Measurements from ENCODE around the gene AP3B1.
"Not testable (repeated sequence)": the region's sequence is repeated elsewhere in the genome, so short reads cannot be mapped to it uniquely, and the experiment has no call there.

Gene AP3B1

DNA sequence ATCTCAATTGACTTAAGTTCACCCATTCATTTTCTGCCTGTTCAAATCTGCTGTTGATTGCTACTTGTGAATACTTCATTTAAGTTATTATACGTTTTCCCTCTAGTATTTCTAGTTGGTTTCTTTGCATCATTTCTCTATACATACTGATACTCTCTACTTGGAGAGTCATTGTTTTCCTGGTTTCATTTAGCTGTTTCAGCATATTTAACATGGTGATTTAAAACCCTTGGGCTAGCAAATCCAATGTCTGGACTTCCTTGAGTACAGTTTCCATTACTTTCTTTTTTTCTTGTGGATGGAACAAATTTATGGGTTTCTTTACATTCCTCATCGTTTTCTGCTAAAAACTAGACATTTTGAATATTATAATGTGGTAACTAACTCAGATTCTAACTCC, 90.7 kb downstream of the AP3B1 start:
- DNase-seq = no peak
- in situ Hi-C loops (cut with HindIII; ENCODE audit: low pct_ligation_motif_present, low pct_unique_long_range_greater_than_20kb, low sequenced_read_pairs) = no loop called here

DNA sequence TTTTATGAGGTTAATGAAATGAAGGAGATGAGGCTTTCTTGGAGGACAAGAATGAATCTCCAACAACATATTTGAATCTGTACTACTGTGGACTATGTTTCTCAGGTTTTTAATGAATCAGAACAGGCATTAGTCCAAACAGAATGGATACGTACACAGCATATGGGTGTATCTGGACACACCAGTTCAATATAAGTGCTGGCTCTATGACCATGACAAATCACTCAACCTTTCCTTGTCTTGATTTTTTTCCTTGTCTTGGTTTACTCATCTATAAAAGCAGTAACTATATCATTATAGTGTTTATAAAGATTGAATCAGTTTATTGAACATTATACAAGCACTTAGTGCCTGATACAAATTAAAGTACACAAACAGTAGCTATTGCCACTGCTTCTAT, 104.1 kb downstream of the AP3B1 start:
- no peak for DNase-seq
- in situ Hi-C loops (cut with HindIII; ENCODE audit: low pct_ligation_motif_present, low pct_unique_long_range_greater_than_20kb, low sequenced_read_pairs) = no loop called here

DNA sequence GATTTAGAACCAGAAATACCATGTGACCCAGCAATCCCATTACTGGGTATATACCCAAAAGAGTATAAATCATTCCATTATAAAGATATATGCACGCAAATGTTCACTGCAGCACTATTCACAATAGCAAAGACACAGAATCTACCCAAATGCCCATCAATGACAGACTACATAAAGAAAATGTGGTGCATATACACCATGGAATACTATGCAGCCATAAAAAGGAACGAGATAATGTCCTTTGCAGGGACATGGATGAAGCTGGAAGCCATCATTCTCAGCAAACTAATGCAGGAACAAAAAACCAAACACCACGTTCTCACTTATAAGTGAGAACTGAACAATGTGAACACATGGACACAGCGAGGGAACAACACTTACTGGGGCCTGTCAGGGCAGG, 105.8 kb downstream of the AP3B1 start:
- in situ Hi-C loops (cut with HindIII; ENCODE audit: low pct_ligation_motif_present, low pct_unique_long_range_greater_than_20kb, low sequenced_read_pairs); DNase-seq: not testable (repeated sequence)

DNA sequence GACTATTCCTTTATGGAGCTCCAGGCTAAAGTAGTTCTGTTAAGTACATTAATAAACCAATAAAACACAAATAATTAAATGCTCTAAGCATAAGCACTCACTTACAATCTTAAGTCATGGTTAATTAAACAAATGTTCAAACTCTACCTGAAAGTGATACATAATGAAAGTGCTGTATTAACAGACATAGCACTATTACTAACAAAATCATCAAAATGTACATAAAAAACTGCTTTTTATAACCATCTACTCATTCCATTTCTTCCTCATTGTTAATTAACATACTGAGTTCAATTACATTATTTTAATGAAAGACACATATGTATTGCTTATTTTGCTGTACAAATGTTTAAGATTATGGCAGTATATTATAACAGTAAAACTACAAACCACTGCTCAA, 107.3 kb downstream of the AP3B1 start:
- DNase-seq = no peak
- in situ Hi-C loops (cut with HindIII; ENCODE audit: low pct_ligation_motif_present, low pct_unique_long_range_greater_than_20kb, low sequenced_read_pairs) = no loop called here

DNA sequence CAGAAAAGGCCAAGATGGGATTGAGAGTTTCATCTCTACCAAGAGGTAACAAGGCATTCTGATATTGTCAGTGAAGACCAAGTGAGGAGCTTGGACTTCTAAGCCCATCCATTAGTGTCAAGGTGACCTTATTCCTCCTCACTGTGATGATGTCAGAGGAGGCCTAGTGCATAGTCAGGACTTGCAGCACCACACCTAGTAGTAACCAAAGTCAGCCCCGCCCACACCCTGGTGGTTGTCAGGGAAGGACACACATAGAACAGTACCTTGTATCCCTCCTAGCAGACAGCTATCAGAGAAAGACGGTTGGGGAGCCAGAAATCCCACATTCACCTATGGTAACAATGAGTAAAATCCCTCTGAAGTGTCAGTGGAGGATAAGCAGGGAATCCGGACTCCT, 111.7 kb downstream of the AP3B1 start:
- no peak for DNase-seq
- in situ Hi-C loops (cut with HindIII; ENCODE audit: low pct_ligation_motif_present, low pct_unique_long_range_greater_than_20kb, low sequenced_read_pairs) = no loop called here

DNA sequence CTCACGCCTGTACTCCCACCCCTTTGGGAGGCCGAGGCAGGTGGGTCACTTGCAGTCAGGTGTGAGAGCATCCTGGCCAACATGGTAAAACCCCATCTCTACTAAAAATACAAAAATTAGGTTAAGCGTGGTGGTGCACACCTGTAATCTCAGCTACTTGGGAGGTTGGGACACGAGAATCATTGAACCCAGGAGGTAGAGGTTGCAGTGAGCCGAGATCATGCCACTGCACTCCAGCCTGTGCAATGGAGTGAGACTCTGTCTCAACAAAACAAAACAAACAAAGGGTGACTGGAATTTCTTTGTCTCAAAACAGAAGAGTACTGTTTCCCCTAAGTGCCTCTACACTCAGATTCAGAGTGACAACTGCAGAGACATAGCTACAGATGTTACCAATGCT, 116.1 kb downstream of the AP3B1 start:
- no peak for DNase-seq
- in situ Hi-C loops (cut with HindIII; ENCODE audit: low pct_ligation_motif_present, low pct_unique_long_range_greater_than_20kb, low sequenced_read_pairs) = no loop called here

DNA sequence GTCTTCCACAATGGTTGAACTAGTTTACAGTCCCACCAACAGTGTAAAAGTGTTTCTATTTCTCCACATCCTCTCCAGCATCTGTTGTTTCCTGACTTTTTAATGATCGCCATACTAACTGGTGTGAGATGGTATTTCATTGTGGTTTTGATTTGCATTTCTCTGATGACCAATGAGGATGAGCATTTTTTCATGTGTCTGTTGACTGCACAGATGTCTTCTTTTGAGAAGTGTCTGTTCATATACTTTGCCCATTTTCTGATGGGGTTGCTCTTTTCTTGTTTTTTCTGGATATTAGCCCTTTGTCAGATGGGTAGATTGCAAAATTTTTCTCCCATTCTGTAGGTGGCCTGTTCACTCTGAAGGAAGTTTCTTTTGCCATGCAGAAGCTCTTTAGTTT, 124.2 kb downstream of the AP3B1 start:
- DNase-seq; in situ Hi-C loops (cut with HindIII; ENCODE audit: low pct_ligation_motif_present, low pct_unique_long_range_greater_than_20kb, low sequenced_read_pairs): not testable (repeated sequence)

DNA sequence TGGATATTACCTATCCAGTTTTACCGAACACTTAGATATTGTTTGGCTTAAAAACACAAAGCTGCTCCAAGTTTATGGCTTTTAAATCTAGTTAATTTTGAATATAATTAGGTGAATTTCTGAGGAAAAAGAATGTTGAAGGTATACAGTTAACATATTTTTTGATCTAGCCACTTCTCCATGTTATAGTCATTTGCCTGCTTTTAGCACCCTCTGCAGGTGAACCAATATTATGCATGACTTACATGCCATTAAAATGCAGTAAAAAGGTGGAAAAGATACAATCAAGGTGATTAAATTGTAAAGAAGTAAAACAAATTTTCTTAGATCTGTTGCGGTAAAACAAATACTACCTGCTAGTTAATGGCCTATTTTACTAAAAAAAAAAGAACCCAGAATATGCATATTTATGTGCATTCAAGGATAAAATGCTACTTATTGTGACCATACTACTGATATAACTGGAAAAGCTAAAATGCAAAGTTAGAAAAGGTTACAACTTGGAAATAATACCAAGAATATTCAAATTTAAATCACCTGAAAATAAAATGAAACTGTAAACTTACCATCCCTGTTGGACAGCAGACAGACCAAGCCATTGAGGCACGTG, 132.1 kb downstream of the AP3B1 start:
- in situ Hi-C loops (cut with HindIII; ENCODE audit: low pct_ligation_motif_present, low pct_unique_long_range_greater_than_20kb, low sequenced_read_pairs) = no loop called here
- peak; percentile 45 for DNase-seq

DNA sequence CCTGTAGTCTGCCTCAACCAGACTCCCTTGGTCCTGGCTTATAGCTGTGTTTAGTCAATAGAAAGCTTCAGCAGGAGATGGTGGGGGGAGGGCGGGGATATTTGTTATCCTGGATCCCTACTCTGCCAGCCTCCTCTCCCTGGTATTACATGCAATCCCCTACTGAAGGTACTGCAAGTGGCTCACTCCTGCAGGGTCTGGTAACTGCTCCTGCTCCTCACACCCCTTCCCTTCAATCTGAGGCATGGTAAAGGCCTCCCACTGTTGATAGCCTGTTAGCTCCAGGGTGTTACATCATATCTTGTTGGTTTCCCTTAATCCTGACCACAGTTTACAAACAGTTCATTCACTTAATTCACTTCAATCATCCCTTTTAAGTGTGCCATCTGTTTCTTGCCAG, 137.5 kb downstream of the AP3B1 start:
- in situ Hi-C loops (cut with HindIII; ENCODE audit: low pct_ligation_motif_present, low pct_unique_long_range_greater_than_20kb, low sequenced_read_pairs) = no loop called here
- no peak for DNase-seq

DNA sequence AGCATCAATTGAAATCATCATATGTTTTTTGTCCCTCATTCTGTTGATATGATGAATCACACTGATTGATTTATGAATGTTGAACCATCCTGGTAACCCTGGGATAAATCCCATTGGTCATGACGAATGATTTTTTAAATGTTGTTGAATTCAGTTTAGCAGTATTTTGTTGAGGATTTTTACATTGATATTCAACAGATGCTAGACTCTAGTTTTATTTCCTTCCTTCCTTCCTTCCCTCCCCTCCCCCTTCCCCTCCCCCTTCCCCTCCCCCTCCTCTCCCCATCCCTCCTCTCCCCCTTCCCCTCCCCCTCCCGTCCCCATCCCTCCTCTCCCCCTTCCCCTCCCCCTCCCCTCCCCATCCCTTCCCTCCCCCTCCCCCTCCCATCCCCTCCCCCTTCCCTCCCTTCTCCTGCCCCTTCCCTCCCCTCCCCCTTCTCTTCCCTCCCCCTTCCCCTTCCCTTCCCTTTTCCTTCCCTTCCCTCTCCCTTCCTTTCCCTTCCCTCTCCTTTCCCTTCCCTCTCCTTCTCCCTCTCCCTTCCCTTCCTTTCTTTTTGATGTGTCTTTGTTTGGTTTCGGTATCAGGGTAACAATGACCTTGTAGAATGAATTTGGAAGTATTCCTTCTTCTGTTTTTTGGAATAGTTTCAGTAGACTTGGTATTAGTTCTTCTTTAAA, 142.8 kb downstream of the AP3B1 start:
- in situ Hi-C loops (cut with HindIII; ENCODE audit: low pct_ligation_motif_present, low pct_unique_long_range_greater_than_20kb, low sequenced_read_pairs) = no loop called here
- no peak for DNase-seq

DNA sequence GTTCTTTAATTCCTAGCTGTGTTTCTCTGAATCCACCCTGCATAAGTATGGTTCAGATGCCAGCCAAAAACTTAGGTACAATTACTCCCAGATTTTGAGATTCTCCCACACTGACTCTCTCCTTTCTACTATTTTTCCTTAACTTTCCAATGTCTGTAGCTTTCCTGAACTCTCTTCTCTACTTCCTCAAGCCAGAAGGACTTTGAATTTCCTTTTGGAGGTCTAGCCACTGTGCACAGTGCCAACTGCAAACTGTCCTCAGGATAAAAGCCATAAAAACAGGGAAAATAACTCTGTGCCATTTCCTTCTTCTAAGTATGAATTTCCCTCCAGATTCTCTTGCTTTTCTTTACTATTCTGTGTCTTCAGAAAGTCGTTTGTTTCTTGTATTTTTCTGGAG, 157.2 kb downstream of the AP3B1 start:
- no peak for DNase-seq
- in situ Hi-C loops (cut with HindIII; ENCODE audit: low pct_ligation_motif_present, low pct_unique_long_range_greater_than_20kb, low sequenced_read_pairs) = no loop called here

DNA sequence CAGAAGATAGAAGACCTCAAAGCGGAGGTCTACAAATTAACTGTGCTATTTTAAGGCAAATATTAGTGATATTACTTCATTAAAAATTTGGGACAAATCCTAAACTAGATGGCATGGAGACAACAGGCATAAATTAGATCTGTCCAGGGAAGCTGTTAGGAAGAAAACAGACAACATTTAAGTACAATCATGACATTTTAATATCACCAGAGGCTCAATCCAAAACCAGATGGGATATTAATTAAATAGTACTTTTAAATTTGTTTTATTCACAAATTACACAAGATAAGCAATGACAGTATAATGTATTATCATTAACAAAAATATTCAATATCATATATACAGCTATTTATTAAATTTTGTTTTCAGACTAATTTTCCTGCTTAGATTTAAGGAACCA, 161.1 kb downstream of the AP3B1 start:
- DNase-seq = no peak
- in situ Hi-C loops (cut with HindIII; ENCODE audit: low pct_ligation_motif_present, low pct_unique_long_range_greater_than_20kb, low sequenced_read_pairs) = no loop called here

DNA sequence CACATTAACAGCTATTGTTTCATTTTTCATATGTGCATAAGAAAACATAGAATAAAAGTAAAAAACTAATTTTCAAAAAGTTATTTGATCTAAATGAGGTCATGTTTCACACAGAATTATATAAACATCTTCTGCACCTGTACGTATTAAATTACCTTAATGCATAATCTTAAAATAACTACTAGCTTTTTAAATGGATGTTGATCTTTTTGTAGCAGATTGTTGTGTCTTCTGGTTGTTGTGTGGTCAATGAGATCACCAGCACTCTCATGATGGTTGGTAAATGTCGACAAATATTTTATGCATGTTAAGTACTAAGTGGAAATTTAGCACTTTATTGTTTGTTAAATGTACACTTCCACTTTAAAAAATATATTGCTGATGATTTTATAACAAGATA, 162.0 kb downstream of the AP3B1 start:
- DNase-seq = no peak
- in situ Hi-C loops (cut with HindIII; ENCODE audit: low pct_ligation_motif_present, low pct_unique_long_range_greater_than_20kb, low sequenced_read_pairs) = no loop called here

DNA sequence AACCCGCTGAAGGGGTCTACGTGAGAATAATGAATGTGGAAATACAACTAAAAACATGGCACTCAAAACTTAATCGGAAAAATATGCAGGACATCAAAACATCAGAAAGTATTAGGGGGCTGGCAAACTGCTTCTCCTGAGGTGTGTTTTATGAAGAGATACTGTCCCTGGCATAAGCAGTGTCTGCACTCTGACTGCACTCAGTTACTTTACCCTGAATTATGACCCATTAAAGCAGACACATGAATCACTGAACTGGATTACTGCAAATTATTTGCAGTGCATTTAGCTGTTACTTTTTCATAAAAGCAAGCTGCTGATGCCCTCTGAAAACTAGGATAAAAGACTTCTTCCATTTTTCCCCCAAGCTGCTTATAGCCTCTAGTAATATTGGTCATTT, 164.9 kb downstream of the AP3B1 start:
- in situ Hi-C loops (cut with HindIII; ENCODE audit: low pct_ligation_motif_present, low pct_unique_long_range_greater_than_20kb, low sequenced_read_pairs) = no loop called here
- DNase-seq = no peak

DNA sequence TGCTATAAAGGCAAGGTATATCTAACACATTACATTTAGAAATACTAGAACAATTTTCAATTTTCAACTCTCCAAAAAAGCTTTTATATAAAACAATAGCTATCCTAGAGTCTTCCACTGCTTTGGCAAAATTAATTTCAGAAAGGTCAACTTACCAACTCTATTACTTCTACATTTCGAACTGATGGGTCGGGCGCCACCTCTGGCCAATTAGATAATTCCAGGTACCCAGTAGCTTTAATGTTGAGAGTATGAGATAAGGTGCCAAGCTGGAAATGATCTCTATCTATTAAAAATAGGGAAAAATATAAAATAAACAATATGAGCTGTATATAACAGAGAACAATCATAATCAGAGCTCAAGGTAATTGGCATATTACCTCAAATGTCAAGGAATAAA, 166.6 kb downstream of the AP3B1 start:
- in situ Hi-C loops (cut with HindIII; ENCODE audit: low pct_ligation_motif_present, low pct_unique_long_range_greater_than_20kb, low sequenced_read_pairs) = no loop called here
- DNase-seq = no peak

DNA sequence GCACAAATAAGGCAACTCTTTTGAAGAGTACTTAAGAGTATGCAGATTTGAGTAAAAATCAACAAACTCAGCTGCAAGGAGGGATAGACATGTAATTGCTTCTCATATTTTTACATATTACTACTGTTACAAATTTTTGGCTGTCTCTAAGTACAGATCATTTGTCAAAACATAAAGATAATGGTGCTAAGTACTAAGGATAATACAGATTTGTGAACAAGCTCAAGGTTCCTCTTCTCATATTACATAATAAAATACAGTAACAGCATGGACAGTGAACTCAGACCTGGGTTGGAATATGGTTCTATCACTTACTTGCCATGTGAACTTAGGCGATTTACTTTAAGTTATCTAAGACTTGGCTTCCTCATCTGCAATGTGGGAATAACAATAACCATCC, 168.0 kb downstream of the AP3B1 start:
- in situ Hi-C loops (cut with HindIII; ENCODE audit: low pct_ligation_motif_present, low pct_unique_long_range_greater_than_20kb, low sequenced_read_pairs) = no loop called here
- no peak for DNase-seq

DNA sequence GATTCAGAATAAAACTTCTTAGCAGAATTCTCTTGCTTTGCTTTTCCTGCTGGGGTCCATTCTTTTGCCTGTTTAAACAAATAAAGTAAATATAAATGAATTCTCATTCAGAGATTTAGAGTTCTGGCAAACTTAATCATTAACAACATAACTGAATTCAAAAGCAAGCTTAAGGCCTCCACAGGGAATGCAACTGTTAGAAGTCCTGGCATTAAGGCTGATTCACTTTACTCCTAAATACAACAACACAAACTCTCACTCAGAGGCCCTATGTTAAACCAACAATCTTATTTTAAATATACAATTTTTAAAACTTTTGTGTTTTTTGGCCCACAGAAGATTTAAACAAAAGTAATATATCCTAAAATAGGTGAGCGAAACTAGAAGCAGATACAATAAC, 178.3 kb downstream of the AP3B1 start:
- in situ Hi-C loops (cut with HindIII; ENCODE audit: low pct_ligation_motif_present, low pct_unique_long_range_greater_than_20kb, low sequenced_read_pairs) = no loop called here
- DNase-seq = no peak

DNA sequence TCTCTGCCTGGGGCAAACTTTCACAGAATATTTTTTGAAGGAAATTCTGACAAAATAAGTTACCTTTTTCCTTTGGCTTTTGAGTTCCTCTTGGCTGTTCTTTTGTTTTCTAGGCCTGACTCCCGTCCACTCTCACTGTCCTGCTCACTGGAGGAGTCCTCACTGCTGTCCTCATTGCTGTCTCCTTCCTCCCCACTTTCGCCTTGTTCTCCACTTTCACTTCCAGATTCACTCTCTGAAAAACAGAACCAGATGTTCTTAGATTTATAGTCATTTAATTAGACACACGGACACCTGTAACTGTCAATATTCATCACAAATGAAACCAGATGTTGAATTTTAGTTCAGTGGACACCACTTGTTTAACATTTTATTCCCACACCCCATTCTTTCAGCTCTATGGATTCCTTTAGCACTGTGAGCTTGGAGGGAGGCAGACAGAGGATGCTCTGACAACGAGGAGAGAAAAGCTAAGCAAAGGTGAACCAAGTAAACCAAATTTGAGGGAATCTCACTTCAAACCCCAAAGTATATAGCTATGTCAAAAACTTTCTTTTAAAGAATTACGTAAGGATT, 180.7 kb downstream of the AP3B1 start:
- DNase-seq = no peak
- in situ Hi-C loops (cut with HindIII; ENCODE audit: low pct_ligation_motif_present, low pct_unique_long_range_greater_than_20kb, low sequenced_read_pairs) = no loop called here

DNA sequence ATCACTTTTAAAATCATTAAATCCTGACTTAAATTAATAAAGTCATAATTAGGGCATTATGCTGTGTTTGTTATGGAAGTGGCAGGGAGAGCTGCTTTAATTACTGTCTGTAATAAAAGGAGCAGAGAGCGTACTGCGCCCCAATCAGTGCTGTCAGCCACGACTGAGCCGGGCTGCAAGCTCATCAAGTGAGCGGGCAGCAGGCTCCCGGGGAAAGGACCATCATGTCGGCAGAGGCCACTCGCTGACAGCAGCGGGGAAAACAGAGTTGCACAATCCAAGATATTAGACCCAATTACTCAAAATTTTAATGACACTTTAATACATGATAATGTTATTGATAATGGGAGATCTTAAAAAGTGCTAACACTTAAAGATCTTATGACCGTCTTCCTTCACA, 181.6 kb downstream of the AP3B1 start:
- DNase-seq = no peak
- in situ Hi-C loops (cut with HindIII; ENCODE audit: low pct_ligation_motif_present, low pct_unique_long_range_greater_than_20kb, low sequenced_read_pairs) = no loop called here

DNA sequence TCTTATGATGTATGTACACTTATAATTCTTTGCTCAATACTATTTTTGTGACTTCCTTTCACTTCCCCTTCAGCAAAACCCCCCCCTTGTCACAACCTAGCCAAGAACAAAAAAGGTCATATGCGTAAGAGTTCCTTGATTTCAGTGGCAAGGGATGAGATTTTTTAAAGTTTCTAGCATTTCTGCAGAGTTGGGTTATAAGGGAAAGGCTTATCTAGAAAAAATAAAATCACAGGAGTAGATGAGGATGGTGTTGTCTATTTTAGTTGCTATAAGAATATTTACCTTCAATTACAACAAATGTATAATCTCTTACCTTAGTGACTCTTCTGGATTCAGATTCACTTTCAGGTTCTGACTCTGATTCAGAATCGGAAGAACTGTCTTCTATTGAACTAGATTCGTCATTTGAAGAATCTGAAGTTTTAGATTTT, 184.6 kb downstream of the AP3B1 start:
- DNase-seq = no peak
- in situ Hi-C loops (cut with HindIII; ENCODE audit: low pct_ligation_motif_present, low pct_unique_long_range_greater_than_20kb, low sequenced_read_pairs) = no loop called here

Data from ACHN (cell line).